GM21360 (cell line): Measurements from ENCODE around the gene MAPK10.
"Not testable (repeated sequence)": the region's sequence is repeated elsewhere in the genome, so short reads cannot be mapped to it uniquely, and the experiment has no call there.

Experiments
- ATAC-seq: cut with Tn5 transposase; IDR thresholded peaks from one replicate; pipeline ENCODE4 v1.9.1; 2021; ENCODE audit warnings: mild to moderate bottlenecking, moderate library complexity; ENCODE audit not compliant: unreplicated experiment

Gene MAPK10

GRCh38 chr4:86117705-86118302 is 242.0 kb downstream of the MAPK10 start:
- ATAC-seq, result no peak

- ATAC-seq, result no peak
Measured at GRCh38 chr4:86114563-86114962, 245.3 kb downstream of the MAPK10 start.

- no peak for ATAC-seq
Measured at GRCh38 chr4:86108834-86109233, 251.0 kb downstream of the MAPK10 start.

GRCh38 chr4:86108137-86108536 is 251.7 kb downstream of the MAPK10 start:
- no peak for ATAC-seq

- no peak for ATAC-seq
Measured at GRCh38 chr4:86107112-86107511, 252.7 kb downstream of the MAPK10 start.

GRCh38 chr4:86106475-86106874 is 253.4 kb downstream of the MAPK10 start:
- ATAC-seq, result no peak

- ATAC-seq, result no peak
Measured at GRCh38 chr4:86101841-86102240, 258.0 kb downstream of the MAPK10 start.

- no peak for ATAC-seq
Measured at GRCh38 chr4:86101410-86101809, 258.4 kb downstream of the MAPK10 start.

GRCh38 chr4:86100539-86101215 is 259.2 kb downstream of the MAPK10 start:
- ATAC-seq, result no peak

GRCh38 chr4:86099348-86099747 is 260.5 kb downstream of the MAPK10 start:
- no peak for ATAC-seq

GRCh38 chr4:86098691-86099090 is 261.2 kb downstream of the MAPK10 start:
- ATAC-seq, result no peak

- no peak for ATAC-seq
Measured at GRCh38 chr4:86096373-86096772, 263.5 kb downstream of the MAPK10 start.

GRCh38 chr4:86092684-86093083 is 267.2 kb downstream of the MAPK10 start:
- ATAC-seq, result no peak

GRCh38 chr4:86091201-86091600 is 268.7 kb downstream of the MAPK10 start:
- ATAC-seq, result no peak

GRCh38 chr4:86089781-86090323 is 270.0 kb downstream of the MAPK10 start:
- ATAC-seq, result no peak

GRCh38 chr4:86089053-86089452 is 270.8 kb downstream of the MAPK10 start:
- no peak for ATAC-seq

- not testable (repeated sequence) for ATAC-seq
Measured at GRCh38 chr4:86075796-86076195, 284.1 kb downstream of the MAPK10 start.

GRCh38 chr4:86060341-86060740 is 299.5 kb downstream of the MAPK10 start:
- ATAC-seq, result no peak

- ATAC-seq, result no peak
Measured at GRCh38 chr4:86058621-86059020, 301.2 kb downstream of the MAPK10 start.

- ATAC-seq, result no peak
Measured at GRCh38 chr4:86055898-86056297, 304.0 kb downstream of the MAPK10 start.

GRCh38 chr4:86054286-86055032 is 305.4 kb downstream of the MAPK10 start:
- no peak for ATAC-seq

GRCh38 chr4:86050496-86050895 is 309.4 kb downstream of the MAPK10 start:
- ATAC-seq, result no peak
